ENCODE results near the gene PLA2G7. TPM values are rescaled to one million over a fixed set of nuclear protein-coding genes. Genes with fewer than 3 reads are reported as not detected.

PLA2G7 gene
- total RNA-seq, 2 experiments from 2014 or later, result not detected

DNA sequence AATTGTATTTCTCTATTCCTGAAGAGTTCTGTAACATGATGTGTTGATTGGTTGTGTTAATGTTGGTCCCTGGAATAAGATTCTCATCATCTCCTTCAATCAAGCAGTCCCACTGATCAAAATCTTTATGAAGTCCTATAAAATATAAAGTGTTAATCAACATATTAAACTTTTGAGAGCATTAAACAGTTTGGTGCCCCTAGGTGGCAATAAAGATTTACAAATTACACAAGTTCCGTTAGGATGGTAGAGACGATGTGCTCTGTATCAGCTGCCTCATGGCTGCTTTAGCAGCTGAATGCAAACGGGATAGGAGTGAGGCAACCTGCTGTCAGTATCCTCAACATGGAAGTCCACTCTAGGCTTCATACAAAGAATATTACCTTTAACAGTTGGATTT is 30.6 kb downstream of the PLA2G7 start:
- no peaks in the 10 kb centered on the region for H3K36me3 Mint-ChIP-seq (ENCODE audit: low read depth)
- H3K4me3 Mint-ChIP-seq, result no peak overlapping the region
- H3K4me1 Mint-ChIP-seq (ENCODE audit: low read depth), result no peaks in the 10 kb centered on the region
- H3K27ac Mint-ChIP-seq, result no peak overlapping the region
- no peaks in the 10 kb centered on the region for H3K9me3 Mint-ChIP-seq
- H3K27me3 Mint-ChIP-seq (ENCODE audit: low read depth), result peaks cover 26% of the 10 kb centered on the region
- intact Hi-C loops (cut with micrococcal nuclease), result loop anchor here (1.0 to 2.0 kb wide), 2 partner anchors 76 to 343 kb away; no protein-coding TSS in a partner anchor
- CTCF ChIA-PET, result interaction anchor here (1.7 kb wide), 1 partner anchor 144 kb away, joined by 4 read pairs; no protein-coding TSS in a partner anchor
- no peak for DNase-seq

DNA sequence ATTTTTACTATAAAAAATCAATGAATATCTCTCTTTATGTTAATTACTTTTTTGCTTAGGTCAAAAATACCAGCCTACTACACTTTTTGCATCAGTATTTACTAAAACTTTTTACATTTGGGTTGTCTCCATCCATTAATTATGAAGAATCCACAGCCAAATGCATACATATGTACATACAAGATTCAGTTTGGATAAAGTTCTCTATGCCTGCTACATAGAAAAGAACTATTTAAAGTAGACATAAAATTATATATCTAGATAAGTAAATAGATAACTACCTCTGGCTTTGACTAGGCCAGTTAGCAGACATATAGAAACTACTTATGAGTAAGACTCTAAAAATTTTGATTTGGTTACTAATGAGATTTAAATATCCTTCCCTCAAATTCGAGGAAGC is 35.2 kb downstream of the PLA2G7 start:
- peaks cover 35% of the 10 kb centered on the region for H3K27me3 Mint-ChIP-seq (ENCODE audit: low read depth)
- no peak overlapping the region for H3K4me3 Mint-ChIP-seq
- no peaks in the 10 kb centered on the region for H3K4me1 Mint-ChIP-seq (ENCODE audit: low read depth)
- no peak for DNase-seq
- no peaks in the 10 kb centered on the region for H3K36me3 Mint-ChIP-seq (ENCODE audit: low read depth)
- intact Hi-C loops (cut with micrococcal nuclease), result no loop called here
- CTCF ChIA-PET, result interaction anchor here (0.7 kb wide), 2 partner anchors 204 to 1021 kb away, joined by 3 read pairs; no protein-coding TSS in a partner anchor
- H3K27ac Mint-ChIP-seq, result no peak overlapping the region
- H3K9me3 Mint-ChIP-seq, result no peaks in the 10 kb centered on the region

DNA sequence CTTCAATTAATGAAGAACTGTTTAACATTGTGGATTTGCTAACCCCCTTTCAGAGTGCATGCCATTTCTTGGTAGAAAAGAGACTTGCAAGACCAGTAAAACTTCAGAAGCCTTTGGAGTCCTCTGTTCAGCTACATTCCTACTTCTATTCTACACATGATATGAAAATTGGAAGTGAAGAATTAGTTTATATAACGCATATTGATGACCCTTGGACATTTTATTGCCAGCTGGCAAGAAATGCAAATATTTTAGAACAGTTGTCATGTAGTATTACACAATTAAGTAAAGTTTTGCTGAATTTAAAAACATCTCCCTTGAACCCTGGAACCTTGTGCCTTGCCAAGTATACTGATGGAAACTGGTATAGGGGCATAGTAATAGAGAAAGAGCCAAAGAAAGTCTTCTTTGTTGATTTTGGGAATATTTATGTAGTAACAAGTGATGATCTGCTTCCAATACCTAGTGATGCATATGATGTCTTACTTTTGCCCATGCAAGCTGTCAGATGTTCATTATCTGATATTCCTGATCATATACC is 44.2 kb downstream of the PLA2G7 start:
- Mint-ChIP-seq H3K9me3 (no peaks in the 10 kb centered on the region), H3K4me1 (ENCODE audit: low read depth) (no peaks in the 10 kb centered on the region), H3K27ac (no peak overlapping the region), H3K27me3 (ENCODE audit: low read depth) (peaks cover 15% of the 10 kb centered on the region), H3K4me3 (no peak overlapping the region), H3K36me3 (ENCODE audit: low read depth) (no peaks in the 10 kb centered on the region)
- no peak for DNase-seq
- CTCF ChIA-PET, result no interaction called here
- intact Hi-C loops (cut with micrococcal nuclease), result no loop called here

DNA sequence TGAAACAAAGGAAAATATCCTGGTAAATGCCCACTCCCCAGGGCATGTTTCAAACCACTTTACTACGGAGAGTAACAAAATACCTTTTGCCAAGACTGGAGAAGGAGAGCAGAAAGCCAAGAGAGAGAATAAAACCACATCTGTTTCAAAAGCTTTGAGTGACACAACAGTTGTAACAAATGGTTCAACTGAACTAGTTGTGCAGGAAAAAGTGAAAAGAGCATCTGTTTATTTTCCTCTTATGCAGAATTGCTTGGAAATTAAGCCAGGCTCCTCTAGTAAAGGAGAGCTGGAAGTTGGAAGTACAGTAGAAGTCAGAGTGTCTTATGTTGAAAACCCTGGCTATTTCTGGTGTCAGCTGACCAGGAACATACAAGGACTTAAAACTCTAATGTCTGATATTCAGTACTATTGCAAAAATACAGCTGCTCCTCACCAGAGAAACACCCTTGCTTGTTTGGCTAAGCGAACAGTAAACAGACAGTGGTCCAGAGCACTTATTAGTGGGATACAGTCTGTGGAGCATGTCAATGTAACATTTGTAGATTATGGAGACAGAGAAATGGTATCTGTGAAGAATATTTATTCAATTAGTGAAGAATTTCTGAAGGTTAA is 44.9 kb downstream of the PLA2G7 start:
- CTCF ChIA-PET, result no interaction called here
- Mint-ChIP-seq H3K4me1 (ENCODE audit: low read depth) (no peaks in the 10 kb centered on the region), H3K9me3 (no peaks in the 10 kb centered on the region), H3K4me3 (no peak overlapping the region), H3K36me3 (ENCODE audit: low read depth) (no peaks in the 10 kb centered on the region), H3K27ac (no peak overlapping the region), H3K27me3 (ENCODE audit: low read depth) (peaks cover 9% of the 10 kb centered on the region)
- DNase-seq, result no peak
- intact Hi-C loops (cut with micrococcal nuclease), result no loop called here

DNA sequence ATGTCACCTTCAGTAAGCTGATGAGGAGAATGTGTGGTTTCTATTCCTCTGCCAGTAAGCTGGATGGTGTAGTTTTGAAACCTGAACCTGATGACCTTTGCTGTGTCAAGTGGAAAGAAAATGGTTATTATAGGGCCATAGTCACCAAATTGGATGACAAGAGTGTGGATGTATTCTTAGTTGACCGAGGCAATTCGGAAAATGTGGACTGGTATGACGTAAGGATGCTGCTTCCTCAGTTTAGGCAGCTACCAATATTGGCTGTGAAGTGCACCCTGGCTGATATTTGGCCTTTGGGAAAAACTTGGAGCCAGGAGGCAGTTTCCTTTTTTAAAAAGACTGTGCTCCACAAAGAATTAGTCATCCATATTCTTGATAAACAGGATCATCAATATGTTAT is 45.5 kb downstream of the PLA2G7 start:
- CTCF ChIA-PET, result no interaction called here
- H3K27me3 Mint-ChIP-seq (ENCODE audit: low read depth), result peaks cover 9% of the 10 kb centered on the region

DNA sequence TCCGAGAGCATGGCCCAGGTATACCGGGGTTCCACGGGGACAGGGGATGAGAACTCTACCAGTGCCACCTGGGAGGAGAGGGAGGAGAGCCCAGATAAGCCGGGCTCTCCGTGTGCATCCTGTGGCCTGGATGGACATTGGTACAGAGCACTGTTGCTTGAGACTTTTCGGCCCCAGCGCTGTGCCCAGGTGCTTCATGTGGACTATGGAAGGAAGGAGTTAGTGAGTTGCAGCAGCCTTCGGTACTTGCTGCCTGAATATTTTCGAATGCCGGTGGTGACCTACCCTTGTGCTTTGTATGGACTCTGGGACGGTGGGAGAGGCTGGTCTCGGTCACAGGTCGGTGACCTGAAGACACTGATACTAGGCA is 46.2 kb downstream of the PLA2G7 start:
- Mint-ChIP-seq H3K4me3 (no peak overlapping the region), H3K27ac (no peak overlapping the region), H3K4me1 (ENCODE audit: low read depth) (no peaks in the 10 kb centered on the region), H3K9me3 (no peaks in the 10 kb centered on the region), H3K36me3 (ENCODE audit: low read depth) (no peaks in the 10 kb centered on the region), H3K27me3 (ENCODE audit: low read depth) (peaks cover 9% of the 10 kb centered on the region)
- intact Hi-C loops (cut with micrococcal nuclease), result no loop called here
- no peak for DNase-seq
- CTCF ChIA-PET, result no interaction called here

More for the DNA sequence above, 45.5 kb downstream of the PLA2G7 start:
- H3K4me1 Mint-ChIP-seq (ENCODE audit: low read depth), result no peaks in the 10 kb centered on the region
- H3K27ac Mint-ChIP-seq, result no peak overlapping the region
- H3K4me3 Mint-ChIP-seq, result no peak overlapping the region
- intact Hi-C loops (cut with micrococcal nuclease), result no loop called here
- no peaks in the 10 kb centered on the region for H3K36me3 Mint-ChIP-seq (ENCODE audit: low read depth)
- H3K9me3 Mint-ChIP-seq, result no peaks in the 10 kb centered on the region
- no peak for DNase-seq

DNA sequence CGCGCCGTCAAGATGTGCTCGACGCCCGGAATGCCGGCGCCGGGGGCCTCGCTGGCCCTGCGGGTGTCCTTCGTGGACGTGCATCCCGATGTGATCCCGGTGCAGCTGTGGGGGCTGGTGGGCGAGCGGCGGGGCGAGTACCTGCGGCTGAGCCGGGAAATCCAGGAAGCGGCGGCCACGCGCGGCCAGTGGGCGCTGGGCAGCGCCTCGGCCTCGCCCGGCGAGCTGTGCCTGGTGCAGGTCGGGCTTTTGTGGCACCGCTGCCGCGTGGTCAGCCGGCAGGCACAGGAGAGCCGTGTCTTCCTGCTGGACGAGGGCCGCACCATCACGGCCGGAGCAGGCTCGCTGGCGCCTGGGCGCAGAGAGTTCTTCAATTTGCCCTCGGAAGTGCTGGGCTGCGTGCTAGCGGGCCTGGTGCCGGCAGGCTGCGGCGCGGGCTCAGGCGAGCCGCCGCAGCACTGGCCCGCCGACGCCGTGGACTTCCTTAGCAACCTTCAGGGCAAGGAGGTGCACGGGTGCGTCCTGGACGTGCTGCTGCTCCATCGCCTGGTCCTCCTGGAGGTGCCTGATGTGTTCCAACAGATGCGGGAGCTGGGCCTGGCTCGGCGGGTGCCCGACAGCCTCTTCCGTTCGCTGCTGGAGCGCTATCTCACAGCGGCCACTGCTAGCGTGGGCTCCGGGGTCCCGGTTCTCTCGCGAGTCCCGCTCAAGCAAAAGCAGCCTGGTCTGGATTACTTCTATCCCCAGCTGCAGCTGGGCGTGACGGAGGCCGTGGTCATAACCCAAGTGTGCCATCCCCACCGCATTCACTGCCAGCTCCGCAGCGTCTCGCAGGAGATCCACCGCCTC is 46.8 kb downstream of the PLA2G7 start:
- intact Hi-C loops (cut with micrococcal nuclease), result no loop called here
- Mint-ChIP-seq H3K4me3 (no peak overlapping the region), H3K27ac (no peak overlapping the region), H3K9me3 (no peaks in the 10 kb centered on the region), H3K36me3 (ENCODE audit: low read depth) (no peaks in the 10 kb centered on the region), H3K27me3 (ENCODE audit: low read depth) (peaks cover 9% of the 10 kb centered on the region), H3K4me1 (ENCODE audit: low read depth) (no peaks in the 10 kb centered on the region)
- no peak for DNase-seq
- CTCF ChIA-PET, result no interaction called here

DNA sequence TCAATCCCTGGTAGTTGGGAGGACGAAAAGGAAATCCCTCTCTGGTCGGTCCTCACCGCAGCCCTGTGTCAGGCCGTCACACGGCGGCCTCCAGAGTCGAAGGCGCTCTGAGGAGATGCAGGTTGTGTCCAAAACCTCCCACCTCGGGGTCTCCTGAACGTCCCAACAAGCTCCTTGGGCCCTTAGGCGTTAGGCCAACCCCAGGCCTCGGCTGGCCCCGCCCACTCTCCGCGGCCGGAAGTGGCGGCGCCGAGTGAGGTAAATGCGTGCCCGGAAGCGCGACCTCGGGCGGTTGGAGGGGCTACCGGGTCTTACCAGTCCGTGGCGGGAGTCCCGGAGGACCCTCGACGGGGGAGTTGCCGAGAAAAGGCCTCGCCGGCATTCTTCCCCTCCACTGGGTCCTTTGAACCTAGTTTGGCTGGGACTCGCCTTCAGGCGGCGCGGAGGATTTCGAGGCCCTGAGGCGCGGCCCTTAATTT is 47.5 kb downstream of the PLA2G7 start, which contains the start of gene TDRD6:
TSS of gene TDRD6 (plus strand) at position 267 of the 479 bp plus-strand sequence. CDS start 244 bp downstream, outside the sequence.
- H3K4me3 Mint-ChIP-seq, result no peak within 1 kb of the TSS

DNA sequence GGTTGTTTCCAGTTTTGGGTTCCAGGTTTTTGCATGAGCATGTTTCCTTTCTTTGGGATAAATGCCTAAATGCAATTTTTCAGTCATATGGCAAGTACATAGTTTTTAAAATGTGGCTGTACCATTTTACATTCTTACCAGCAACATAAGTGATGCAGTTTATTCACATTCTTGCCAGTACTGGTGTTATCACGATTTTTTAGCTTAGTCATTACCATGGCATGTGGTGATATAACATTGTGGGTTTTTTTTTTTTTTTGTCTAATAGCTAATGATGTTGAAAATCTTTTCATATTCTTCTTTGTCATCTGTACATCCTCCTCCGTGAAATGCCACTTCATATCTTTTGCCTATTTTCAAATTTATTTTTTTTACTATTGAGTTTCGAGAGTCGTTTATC is 50.4 kb downstream of the PLA2G7 start:
- H3K27me3 Mint-ChIP-seq (ENCODE audit: low read depth), result peaks cover 12% of the 10 kb centered on the region
- H3K36me3 Mint-ChIP-seq (ENCODE audit: low read depth), result no peaks in the 10 kb centered on the region
- no peak for DNase-seq
- H3K9me3 Mint-ChIP-seq, result no peaks in the 10 kb centered on the region
- H3K4me1 Mint-ChIP-seq (ENCODE audit: low read depth), result no peaks in the 10 kb centered on the region
- H3K4me3 Mint-ChIP-seq, result no peak overlapping the region
- H3K27ac Mint-ChIP-seq, result no peak overlapping the region
- CTCF ChIA-PET, result interaction anchor here (0.9 kb wide), 1 partner anchor 19 kb away, joined by 3 read pairs; no protein-coding TSS in a partner anchor
- intact Hi-C loops (cut with micrococcal nuclease), result no loop called here

More for the DNA sequence above, 47.5 kb downstream of the PLA2G7 start, which contains the start of gene TDRD6:
- intact Hi-C loops (cut with micrococcal nuclease), result no loop called here
- H3K27me3 Mint-ChIP-seq (ENCODE audit: low read depth), result peaks cover 9% of the 10 kb centered on the region
- DNase-seq, result no peak
- no peak within 1 kb of the TSS for H3K27ac Mint-ChIP-seq
- CTCF ChIA-PET, result no interaction called here
- no peaks in the 10 kb centered on the region for H3K9me3 Mint-ChIP-seq
- no peaks in the 10 kb centered on the region for H3K36me3 Mint-ChIP-seq (ENCODE audit: low read depth)
- no peaks in the 10 kb centered on the region for H3K4me1 Mint-ChIP-seq (ENCODE audit: low read depth)

DNA sequence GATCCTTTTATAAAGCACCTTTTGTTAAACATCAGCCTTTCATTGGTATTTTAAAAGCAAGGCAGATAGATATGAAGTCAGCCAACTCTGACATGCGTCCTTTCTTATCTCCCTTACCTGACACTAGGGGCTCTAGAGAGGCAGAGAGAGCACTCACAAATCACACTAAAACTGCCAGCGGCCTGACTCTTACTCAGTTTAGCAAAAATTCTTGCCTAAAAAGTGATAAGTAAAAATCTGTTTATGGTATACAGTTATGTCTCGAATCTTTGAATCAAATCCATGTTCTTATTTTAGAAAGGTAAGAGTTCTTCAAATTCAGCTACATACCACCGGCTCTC is 57.9 kb downstream of the PLA2G7 start:
- CTCF ChIA-PET, result interaction anchor here (0.6 to 1.0 kb wide), 2 partner anchors 22 to 257 kb away, joined by 3 to 4 read pairs; no protein-coding TSS in a partner anchor
- H3K9me3 Mint-ChIP-seq, result no peaks in the 10 kb centered on the region
- no peak overlapping the region for H3K27ac Mint-ChIP-seq
- intact Hi-C loops (cut with micrococcal nuclease), result no loop called here
- H3K36me3 Mint-ChIP-seq (ENCODE audit: low read depth), result no peaks in the 10 kb centered on the region
- peaks cover 8% of the 10 kb centered on the region for H3K27me3 Mint-ChIP-seq (ENCODE audit: low read depth)
- H3K4me1 Mint-ChIP-seq (ENCODE audit: low read depth), result no peaks in the 10 kb centered on the region
- DNase-seq, result no peak
- H3K4me3 Mint-ChIP-seq, result no peak overlapping the region

DNA sequence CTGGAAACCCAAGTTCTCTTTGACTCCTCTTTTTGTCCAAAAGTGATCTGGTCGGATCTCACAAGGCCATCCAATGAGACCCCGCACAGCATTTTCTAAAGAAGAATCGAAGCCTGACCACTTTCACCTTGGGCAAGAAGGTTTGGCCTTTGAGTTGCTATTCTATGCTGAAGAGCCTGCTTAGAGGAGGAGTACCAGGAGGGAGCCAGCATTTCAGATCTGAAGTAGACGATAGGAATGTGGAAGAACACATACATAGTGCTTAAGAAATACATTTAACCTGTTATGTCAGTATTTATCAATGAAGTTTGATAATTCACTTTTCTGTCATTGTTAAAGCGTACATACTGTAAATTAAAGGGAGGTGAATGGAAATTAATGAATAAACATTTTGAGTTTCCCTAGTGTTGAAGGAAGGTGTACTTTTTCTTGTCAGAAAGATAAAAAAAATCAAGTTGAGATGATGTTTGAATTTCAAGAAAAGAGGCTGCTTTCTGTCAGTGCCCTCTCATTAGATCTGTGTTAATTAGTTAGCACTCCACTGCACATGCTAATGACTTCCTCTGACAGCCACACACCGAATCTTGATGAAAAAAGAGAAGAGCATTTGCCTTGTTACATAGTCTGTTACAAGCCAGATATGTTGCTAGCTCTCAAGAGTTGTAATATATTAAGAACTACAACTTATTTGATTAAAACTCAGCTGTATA is 58.4 kb downstream of the PLA2G7 start:
- Mint-ChIP-seq H3K27me3 (ENCODE audit: low read depth) (peaks cover 8% of the 10 kb centered on the region), H3K9me3 (no peaks in the 10 kb centered on the region), H3K4me1 (ENCODE audit: low read depth) (no peaks in the 10 kb centered on the region), H3K27ac (no peak overlapping the region), H3K36me3 (ENCODE audit: low read depth) (no peaks in the 10 kb centered on the region), H3K4me3 (no peak overlapping the region)
- intact Hi-C loops (cut with micrococcal nuclease), result no loop called here
- CTCF ChIA-PET, result interaction anchor here (0.6 to 1.0 kb wide), 2 partner anchors 21 to 257 kb away, joined by 3 to 4 read pairs; no protein-coding TSS in a partner anchor
- no peak for DNase-seq

DNA sequence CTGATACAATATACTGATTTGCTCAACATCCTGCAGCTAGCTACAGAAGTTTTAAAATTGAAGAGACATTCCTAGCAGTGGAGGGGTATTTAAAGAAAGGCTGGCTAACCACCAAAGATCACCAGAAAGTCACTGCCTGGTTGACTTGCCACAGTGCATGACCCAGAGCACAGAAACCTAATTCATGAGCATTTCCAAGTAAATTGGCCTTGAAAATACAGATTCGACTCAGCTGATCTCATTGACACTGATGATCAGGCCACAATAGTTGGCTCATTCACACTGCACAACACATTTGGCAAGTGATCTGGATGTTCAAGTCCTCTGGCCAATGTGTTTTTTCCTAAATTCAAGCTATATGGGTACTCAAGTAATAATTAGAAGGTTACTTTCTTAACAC is 60.8 kb downstream of the PLA2G7 start:
- CTCF ChIA-PET, result interaction anchor here (0.7 kb wide), 1 partner anchor 319 kb away, joined by 3 read pairs; no protein-coding TSS in a partner anchor
- no peak overlapping the region for H3K4me3 Mint-ChIP-seq
- no peaks in the 10 kb centered on the region for H3K27me3 Mint-ChIP-seq (ENCODE audit: low read depth)
- H3K36me3 Mint-ChIP-seq (ENCODE audit: low read depth), result no peaks in the 10 kb centered on the region
- H3K9me3 Mint-ChIP-seq, result no peaks in the 10 kb centered on the region
- H3K4me1 Mint-ChIP-seq (ENCODE audit: low read depth), result no peaks in the 10 kb centered on the region
- no peak for DNase-seq
- intact Hi-C loops (cut with micrococcal nuclease), result no loop called here
- H3K27ac Mint-ChIP-seq, result no peak overlapping the region
